Measurements from ENCODE around the gene MT1X.

MT1X gene

GRCh38 chr16:56681939-56682702 lies at the start of gene MT1X:
MT1X (plus strand) TSS chr16:56682470; CDS start chr16:56682541, 71 bp downstream.
- in situ Hi-C loops (cut with HindIII; ENCODE audit: low sequenced_read_pairs) = no loop called here

- in situ Hi-C loops (cut with HindIII; ENCODE audit: low sequenced_read_pairs) = no loop called here
Measured at GRCh38 chr16:56632848-56633365, 49.4 kb upstream of the MT1X start.

- in situ Hi-C loops (cut with HindIII; ENCODE audit: low sequenced_read_pairs) = no loop called here
Measured at GRCh38 chr16:56633535-56633934, 48.7 kb upstream of the MT1X start.

GRCh38 chr16:56634715-56635440 lies 47.4 kb upstream of the MT1X start:
- in situ Hi-C loops (cut with HindIII; ENCODE audit: low sequenced_read_pairs) = no loop called here

GRCh38 chr16:56635441-56635967 lies 46.8 kb upstream of the MT1X start:
- in situ Hi-C loops (cut with HindIII; ENCODE audit: low sequenced_read_pairs) = no loop called here

- in situ Hi-C loops (cut with HindIII; ENCODE audit: low sequenced_read_pairs) = no loop called here
Measured at GRCh38 chr16:56636616-56637413, 45.5 kb upstream of the MT1X start.

GRCh38 chr16:56637814-56638750 lies 44.2 kb upstream of the MT1X start, which contains the start of gene MT1A:
MT1A (plus strand) TSS chr16:56638666; CDS start chr16:56638739, 73 bp downstream.
- in situ Hi-C loops (cut with HindIII; ENCODE audit: low sequenced_read_pairs) = no loop called here

- in situ Hi-C loops (cut with HindIII; ENCODE audit: low sequenced_read_pairs) = no loop called here
Measured at GRCh38 chr16:56639045-56639444, 43.2 kb upstream of the MT1X start.

GRCh38 chr16:56640076-56640475 lies 42.2 kb upstream of the MT1X start:
- in situ Hi-C loops (cut with HindIII; ENCODE audit: low sequenced_read_pairs) = no loop called here

- in situ Hi-C loops (cut with HindIII; ENCODE audit: low sequenced_read_pairs) = no loop called here
Measured at GRCh38 chr16:56641166-56641565, 41.1 kb upstream of the MT1X start.

- in situ Hi-C loops (cut with HindIII; ENCODE audit: low sequenced_read_pairs) = no loop called here
Measured at GRCh38 chr16:56643080-56643778, 39.0 kb upstream of the MT1X start.

GRCh38 chr16:56643833-56644232 lies 38.4 kb upstream of the MT1X start:
- in situ Hi-C loops (cut with HindIII; ENCODE audit: low sequenced_read_pairs) = no loop called here

- in situ Hi-C loops (cut with HindIII; ENCODE audit: low sequenced_read_pairs) = no loop called here
Measured at GRCh38 chr16:56645311-56645710, 37.0 kb upstream of the MT1X start.

GRCh38 chr16:56645838-56646237 lies 36.4 kb upstream of the MT1X start:
- in situ Hi-C loops (cut with HindIII; ENCODE audit: low sequenced_read_pairs) = no loop called here

GRCh38 chr16:56647641-56648431 lies 34.4 kb upstream of the MT1X start:
- in situ Hi-C loops (cut with HindIII; ENCODE audit: low sequenced_read_pairs) = no loop called here

- in situ Hi-C loops (cut with HindIII; ENCODE audit: low sequenced_read_pairs) = no loop called here
Measured at GRCh38 chr16:56649271-56649670, 33.0 kb upstream of the MT1X start.

GRCh38 chr16:56649820-56650219 lies 32.5 kb upstream of the MT1X start:
- in situ Hi-C loops (cut with HindIII; ENCODE audit: low sequenced_read_pairs) = no loop called here

- in situ Hi-C loops (cut with HindIII; ENCODE audit: low sequenced_read_pairs) = no loop called here
Measured at GRCh38 chr16:56651586-56651985, 30.7 kb upstream of the MT1X start, which contains the start of gene MT1B. MT1B (plus strand) TSS chr16:56651886; CDS start chr16:56651954, 68 bp downstream.
